HG03103 (cell line): Measurements from ENCODE around the gene RIC3.

Experiments used
- ATAC-seq: cut with Tn5 transposase; IDR thresholded peaks from one replicate; pipeline ENCODE4 v1.9.1; 2021; ENCODE audit warnings: low read depth; ENCODE audit not compliant: unreplicated experiment

RIC3 gene

GRCh38 chr11:8070417-8071115 is 98.3 kb downstream of the RIC3 start:
- ATAC-seq = no peak

GRCh38 chr11:8069771-8070170 is 99.1 kb downstream of the RIC3 start:
- ATAC-seq = no peak

- ATAC-seq = no peak
Observed at GRCh38 chr11:8068605-8069221, 100.1 kb downstream of the RIC3 start.

DNA sequence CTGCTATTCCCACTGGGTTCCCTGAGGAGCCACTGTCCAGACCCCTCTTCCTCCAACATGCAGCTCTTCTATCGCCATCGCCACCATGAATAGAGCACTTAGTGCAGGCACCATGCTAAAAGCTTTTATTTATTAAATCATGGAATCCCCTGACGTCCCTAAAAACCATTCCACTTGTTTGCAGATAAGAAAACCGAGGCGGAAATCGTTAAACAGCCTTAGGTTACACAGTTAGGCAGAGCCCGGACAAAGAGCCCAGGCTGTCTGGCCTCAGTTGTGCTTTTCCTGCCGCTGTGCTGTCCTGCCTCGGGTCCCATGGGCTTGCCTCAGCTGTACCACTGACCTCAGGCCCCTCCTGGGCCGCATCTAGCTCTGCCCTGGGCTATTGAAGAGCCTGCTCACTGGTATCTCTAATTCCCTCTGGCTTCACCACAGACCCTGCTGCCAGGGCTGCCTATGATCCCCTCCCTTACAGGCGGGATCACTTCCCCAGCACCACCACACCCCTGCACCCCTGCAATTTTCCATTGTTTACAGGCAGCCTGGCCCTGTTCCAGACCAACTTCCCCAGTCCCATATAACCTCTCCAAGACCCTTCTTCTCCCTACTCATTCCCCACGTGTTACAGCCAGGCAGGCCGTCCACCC is 100.8 kb downstream of the RIC3 start:
- no peak for ATAC-seq

DNA sequence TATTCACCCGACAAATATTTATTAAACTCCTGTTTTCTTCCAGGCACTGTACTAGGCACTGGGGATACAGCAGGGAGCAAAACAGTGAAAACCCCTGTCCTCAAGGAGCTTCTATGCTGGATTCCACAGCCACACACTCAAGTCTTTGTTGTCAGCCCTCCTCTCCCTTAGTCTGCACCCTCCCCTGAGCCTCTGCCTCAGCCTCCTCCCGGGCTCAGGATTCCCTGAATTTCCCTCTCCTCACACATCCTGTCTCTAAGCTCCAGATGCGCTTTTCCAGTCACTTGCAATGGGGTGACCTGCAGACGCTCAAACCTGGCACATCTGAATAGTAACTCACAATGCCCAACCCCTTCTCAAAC is 101.3 kb downstream of the RIC3 start:
- ATAC-seq = no peak

DNA sequence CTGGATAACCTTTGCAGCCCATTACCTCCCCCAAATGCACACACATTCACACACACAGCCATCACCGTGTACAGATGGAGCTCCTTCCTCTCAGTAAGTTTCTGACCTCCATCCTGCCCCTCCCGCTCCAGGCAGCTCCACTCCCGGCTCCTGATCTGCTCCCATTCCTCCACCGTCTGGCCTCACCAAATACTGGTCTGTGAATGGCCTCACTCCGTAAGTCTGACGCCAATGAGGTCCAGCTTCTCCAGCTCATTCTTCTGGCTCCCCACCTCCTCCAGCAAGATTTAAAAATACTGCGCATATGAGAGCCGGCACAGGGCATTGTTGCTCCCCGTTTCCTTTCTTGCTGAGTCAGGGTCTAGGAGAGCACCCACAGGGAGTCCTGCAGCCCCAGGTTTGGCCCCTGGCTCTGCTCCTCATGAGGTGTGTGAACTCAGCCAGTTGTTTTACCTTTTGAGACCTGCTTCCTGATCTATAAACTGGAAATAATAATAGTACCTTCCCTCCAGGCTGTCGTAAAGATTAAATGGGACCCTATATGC is 101.8 kb downstream of the RIC3 start:
- ATAC-seq = no peak

GRCh38 chr11:8066036-8066910 is 102.6 kb downstream of the RIC3 start:
- no peak for ATAC-seq

GRCh38 chr11:8065031-8065430 is 103.8 kb downstream of the RIC3 start:
- ATAC-seq = no peak

GRCh38 chr11:8063324-8063723 is 105.5 kb downstream of the RIC3 start:
- ATAC-seq = no peak

- ATAC-seq = no peak
Observed at GRCh38 chr11:8062781-8063257, 106.0 kb downstream of the RIC3 start.

GRCh38 chr11:8061555-8062428 is 107.0 kb downstream of the RIC3 start:
- no peak for ATAC-seq

DNA sequence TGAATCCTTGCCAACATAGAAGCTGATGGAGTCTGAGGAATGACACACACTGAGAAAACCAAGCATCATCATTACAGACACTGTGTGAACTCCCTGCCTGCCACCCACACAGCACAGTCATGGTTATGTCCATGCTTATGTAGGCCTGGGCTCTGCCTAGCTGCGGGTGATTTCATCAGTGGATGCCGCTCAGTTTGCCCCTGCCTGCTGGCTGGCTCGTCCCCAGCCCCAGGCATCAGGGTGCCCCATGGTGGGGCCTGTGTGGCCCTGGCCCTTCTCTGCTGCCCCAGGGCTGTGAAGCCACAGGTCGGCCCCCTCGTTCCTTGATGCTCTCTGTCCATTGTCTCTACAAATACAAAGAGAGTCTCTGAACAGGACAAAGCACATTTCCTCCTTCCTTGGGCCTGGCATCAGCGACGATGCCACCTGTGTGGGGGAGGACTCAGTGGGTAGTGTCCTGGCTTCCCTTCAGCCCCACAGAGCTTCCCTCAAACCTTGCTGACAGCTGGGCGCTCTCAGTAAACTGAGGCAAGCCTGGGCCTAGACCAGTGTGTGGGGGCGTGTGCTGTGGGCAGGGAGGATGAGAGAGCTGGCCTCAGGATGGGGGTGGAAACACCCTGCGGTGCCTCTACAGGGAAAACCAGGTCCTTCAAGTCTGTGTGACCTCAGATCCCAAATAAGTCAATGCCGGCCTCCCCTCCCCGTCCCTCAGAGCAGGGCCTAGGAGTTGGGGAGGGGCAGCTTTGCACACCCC is 107.8 kb downstream of the RIC3 start:
- ATAC-seq = no peak

- no peak for ATAC-seq
Observed at GRCh38 chr11:8060146-8060719, 108.6 kb downstream of the RIC3 start.

GRCh38 chr11:8059571-8060011 is 109.2 kb downstream of the RIC3 start:
- ATAC-seq = no peak

DNA sequence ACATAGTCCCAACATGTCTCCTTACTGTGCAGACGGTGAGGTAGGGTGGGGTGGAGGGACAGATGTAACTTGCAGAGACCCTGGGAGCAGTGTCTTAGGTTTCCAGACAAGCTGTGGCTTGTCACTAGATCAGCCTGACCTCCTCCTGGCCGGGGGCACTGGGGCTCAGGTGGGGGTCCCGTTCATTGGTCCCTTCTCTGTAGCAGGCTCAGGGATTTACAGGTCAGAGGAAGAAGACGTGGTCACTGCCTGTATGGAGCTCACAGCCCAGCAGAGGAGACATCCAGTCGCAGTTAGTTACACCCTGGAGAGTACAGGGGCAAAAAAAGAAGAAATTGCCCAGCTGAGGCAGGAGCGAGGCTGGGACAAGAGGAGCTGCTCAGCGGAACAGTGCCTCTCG is 109.8 kb downstream of the RIC3 start:
- no peak for ATAC-seq

DNA sequence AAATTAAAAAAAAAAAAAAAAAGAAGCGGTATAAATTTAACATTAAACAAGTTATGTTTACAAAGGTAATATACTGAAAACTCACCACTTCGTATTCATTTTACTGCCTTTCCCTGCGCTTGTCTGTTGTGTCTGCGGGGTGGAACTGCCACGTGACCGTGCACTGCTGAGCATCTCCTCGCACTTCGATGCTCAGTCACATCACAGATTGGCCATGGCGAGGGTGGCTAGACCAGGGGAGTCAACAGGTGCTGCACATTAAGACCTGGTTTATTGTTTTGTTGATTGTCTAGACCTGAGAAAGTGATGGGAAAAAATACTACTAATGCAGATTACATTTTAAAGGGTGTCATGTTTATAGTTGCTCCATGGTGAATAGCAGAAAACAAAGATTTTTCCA is 110.6 kb downstream of the RIC3 start:
- no peak for ATAC-seq

- no peak for ATAC-seq
Observed at GRCh38 chr11:8056810-8057463, 111.9 kb downstream of the RIC3 start.
